GM18502 (cell line): ENCODE results near the gene CRYBG1.
"Not testable (repeated sequence)": the region's sequence is repeated elsewhere in the genome, so short reads cannot be mapped to it uniquely, and the experiment has no call there.

Experiments used
- ATAC-seq: cut with Tn5 transposase; IDR thresholded peaks from one replicate; pipeline ENCODE4 v1.9.1; 2021; ENCODE audit warnings: mild to moderate bottlenecking; ENCODE audit not compliant: unreplicated experiment, poor library complexity

CRYBG1 gene

DNA sequence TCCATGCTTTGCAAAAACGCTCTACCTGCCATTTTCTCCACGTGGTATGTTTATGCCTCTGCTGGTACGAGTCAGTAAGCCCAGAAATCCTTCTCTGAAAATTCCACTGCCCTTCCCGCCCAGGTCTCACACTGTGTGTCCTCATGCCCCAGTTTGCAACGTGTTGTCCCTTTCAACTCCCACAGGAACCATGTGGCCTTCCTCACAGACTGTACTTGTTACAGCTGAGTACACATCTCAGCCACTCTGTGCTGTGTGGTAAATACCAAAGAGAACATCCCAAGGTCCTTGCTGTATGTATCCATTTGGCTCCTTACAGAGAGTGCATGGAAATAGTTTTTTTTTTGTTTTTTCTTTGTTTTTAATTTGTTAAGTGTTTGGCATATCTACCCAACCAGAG is 211.9 kb downstream of the CRYBG1 start:
- no peak for ATAC-seq

DNA sequence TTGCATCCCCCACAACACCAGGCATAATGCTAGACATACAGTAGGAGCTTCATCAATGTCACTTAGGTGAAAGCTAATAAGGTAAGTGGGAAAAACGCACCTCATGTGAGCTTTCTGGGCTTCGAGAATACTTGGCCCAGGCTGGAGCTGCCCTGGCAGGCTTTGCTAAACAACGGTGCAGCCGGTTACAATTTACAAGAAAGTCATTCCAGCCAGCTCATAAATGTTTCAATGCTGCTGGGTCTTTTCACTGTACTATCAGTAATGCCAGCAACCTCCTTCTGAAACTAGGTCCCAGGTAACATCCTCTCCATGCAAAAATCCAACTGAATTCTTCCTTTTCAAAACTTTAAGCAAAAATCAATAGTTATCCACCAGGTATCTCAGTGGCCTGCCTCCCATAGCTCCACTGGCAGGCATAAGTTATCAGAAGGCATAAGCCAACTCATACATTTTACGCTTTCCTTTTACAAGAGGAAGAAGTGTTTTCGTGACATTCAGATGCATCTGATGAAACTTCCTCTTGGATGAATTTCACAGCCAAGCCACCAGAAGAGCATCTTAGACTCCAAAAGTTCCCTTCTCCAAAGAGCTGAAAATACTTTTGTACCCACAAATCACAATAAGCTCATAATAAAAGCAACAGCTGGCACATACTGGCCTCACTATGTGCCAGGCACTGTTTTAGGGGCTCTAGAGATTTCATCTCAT is 212.5 kb downstream of the CRYBG1 start:
- no peak for ATAC-seq

DNA sequence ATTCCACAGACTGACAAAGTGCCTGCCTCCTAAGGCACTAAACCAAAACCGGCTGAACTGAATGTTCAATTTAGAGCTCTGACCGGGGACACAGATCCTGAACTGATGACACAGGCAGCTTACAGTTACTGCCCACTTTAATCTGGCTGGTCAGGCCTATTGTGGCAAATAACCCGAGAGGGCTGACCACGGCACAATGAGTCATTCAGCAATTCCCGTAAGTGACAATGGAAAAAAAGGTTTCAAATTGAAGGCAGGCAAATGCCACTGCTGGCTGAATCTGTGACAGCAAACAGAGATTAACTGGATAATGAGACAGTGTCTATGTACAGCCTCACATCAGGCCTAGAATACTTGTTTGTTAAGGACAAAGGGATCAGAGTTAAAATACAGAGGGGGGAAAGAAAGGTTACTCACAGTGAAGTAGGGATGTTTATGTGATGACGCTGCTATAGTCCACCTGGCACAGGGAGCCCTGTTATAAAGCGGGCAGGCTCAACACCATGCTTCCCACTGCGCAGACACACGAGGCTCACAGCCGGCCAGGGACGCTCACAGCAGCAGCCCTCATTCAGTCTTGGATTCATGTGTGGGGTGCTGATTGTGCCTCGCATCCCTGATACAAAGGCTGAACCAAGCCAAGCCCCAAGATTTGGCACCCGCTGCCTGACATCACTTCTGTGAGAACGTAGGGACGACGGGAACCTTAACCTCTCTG is 214.4 kb downstream of the CRYBG1 start:
- ATAC-seq, result no peak

DNA sequence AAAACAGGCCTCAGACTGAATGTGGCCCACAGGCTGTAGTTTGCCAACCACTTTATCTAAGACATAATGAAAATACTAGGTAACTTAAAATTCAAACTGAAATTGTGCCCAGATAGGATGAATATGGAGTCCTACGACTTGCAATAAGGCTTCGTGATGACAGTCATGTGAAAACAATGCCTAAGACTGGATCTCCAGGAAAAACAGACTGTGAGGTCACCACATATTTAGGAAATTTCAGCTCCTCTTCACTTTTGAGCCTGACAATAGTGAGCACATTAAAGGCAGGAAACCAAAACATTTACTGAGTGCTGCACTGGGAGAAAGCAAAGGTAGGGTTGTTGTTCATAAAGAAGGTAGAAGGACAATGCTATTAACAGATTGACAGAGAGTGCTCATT is 218.8 kb downstream of the CRYBG1 start:
- no peak for ATAC-seq

DNA sequence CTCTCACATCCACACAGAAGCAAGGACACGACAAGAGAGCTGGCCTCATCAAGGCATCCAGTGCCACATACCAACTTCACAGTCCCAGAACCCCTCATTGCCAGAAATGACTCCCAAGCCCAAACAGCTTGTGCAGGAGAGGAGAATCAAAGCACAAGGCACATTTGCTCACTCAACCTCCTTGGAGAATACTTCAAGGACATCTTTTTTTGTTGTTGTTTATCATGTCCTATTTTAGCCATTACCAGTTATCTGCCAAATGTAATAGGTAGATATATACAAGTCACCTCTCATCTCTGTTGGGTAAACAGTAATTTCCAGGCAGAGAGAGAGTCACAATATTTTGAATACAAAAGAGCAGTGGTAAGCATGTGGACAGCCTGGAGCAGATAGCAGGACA is 221.0 kb downstream of the CRYBG1 start:
- ATAC-seq, result no peak

DNA sequence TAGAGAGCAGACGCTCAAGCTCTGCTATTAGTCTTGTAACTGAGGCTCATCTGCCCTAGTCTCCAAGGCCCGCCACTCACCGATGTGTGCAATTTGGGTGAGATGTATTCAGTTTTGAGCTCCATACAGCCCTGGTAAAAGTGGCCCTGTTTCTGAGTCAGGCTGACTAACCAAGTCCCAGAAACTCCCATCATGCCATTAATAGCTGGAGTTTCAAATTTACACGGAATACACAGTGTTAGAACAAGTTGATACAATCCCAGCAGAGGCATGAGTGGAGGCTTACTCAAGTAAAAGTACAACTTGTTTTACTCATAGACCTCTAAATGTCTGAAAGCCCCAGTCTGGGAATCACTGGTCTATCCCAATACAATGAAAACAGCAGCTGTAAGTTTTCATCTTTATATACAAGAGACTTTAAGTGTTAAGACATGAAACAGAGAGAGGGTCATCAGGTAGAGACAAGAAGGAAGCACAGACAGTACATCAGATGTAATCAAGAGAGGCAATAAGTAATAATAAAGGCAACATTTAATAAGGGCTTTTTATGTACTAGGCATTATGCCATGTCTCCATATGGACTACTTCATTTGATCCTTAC is 226.4 kb downstream of the CRYBG1 start:
- ATAC-seq, result no peak

DNA sequence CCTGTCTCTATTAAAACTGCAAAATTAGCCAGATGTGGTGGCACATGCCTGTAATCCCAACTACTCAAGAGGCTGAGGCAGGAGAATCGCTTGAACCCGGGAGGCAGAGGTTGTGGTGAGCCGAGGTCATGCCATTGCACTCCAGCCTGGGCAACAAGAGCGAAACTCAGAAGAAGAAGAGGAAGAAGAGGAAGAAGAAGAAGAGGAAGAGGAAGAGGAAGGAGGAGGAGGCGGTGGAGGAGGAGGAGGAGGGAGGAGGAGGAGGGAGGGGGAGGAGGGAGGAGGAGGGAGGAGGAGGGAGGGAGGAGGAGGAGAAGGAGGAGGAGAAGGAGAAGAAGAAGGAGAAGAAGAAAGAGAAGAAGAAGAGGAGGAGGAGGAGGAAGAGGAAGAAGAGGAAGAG is 228.4 kb downstream of the CRYBG1 start:
- not testable (repeated sequence) for ATAC-seq

DNA sequence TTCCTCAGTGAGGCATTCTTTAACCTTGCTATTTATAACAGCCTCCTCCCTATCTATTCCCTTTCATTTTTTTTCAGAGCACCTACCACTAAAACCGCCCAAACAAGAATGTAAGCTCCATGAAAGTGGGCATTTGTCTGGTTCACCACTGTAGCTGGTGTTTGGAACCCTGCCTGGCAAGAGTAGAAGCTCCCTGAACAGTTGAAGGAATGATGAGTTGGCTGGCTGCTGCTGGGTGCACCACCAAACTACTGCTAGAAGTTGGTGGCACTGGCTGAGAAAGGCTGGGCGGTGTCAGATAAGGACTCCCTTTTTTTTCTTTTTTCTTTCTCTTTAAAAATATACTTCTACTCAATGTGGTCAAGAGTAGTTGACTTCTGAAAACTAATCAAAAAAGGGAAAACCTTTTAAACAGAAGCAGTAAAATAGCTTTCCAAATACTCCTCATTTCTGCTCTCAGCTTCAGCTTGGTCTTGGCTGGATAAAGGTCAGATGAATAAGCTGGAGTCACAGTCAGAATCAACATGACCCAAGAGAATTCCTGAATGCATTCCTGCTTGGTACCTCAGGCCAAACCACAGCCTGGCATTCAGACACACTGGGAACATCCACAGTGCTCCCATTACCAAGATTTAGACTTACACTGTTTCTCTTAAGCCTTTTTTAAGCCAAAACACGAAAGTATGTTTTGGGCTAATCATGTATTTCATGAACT is 230.8 kb downstream of the CRYBG1 start:
- no peak for ATAC-seq

DNA sequence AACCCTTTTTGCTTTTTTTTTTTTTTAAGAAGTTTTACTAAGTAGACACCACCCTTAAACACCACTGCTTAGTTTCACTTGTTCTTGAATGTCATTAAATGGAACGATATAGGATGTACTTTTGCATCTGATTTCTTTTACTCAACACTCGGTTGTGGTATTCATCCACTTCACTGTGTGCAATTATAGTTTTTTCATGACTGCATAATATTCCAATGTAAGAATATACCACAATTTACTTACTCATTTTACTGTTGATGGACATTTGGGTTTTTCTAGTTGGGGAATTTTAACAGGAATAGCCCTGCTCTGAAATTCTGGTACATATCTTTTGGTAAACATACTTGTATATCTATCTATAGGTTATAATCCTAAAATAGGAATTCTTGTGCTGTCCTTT is 238.9 kb downstream of the CRYBG1 start:
- ATAC-seq, result no peak

DNA sequence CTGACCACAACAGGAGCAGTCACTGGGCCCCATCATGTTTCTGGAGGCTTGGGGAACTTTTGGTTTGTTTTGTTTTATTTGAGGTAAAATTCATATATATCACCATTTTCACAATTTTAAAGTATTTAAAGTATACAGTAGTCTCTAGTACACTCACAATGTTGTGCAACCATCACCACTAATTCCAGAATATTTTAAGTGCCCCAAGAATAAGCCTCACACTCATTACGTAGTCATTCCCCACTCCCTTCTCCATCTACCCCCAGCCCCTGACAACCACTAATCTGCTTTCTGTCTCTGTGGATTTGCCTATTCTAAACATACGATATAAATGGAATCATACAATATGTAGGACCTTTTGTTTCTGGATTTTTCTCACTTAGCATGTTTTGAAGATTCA is 239.8 kb downstream of the CRYBG1 start:
- ATAC-seq, result no peak

DNA sequence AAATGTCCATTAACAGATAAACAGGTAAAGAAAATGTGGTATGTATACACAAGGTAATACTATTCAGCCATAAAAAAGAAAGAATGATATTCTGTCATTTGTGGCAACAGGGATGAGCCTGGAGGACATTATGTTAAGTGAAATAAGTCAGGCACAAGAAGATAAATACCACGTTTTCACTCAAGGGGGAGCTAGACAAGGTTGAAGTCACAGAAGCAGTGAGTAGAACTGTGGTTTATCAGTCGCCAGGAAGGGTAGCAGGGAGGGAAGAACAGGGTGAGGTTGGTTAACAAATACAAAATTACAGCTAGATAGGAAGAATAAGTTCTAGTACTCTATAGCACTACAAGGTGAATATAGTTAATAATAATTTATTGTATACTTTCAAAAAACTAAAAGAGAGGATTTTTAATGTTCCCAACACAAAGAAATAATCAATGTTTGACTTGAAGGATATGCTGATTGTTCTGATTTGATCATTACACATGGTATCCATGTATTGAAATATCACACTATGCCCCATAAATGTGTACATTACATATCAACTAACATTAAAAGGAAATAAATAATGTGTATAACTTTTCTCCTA is 247.7 kb downstream of the CRYBG1 start:
- peak; percentile 77 for ATAC-seq

DNA sequence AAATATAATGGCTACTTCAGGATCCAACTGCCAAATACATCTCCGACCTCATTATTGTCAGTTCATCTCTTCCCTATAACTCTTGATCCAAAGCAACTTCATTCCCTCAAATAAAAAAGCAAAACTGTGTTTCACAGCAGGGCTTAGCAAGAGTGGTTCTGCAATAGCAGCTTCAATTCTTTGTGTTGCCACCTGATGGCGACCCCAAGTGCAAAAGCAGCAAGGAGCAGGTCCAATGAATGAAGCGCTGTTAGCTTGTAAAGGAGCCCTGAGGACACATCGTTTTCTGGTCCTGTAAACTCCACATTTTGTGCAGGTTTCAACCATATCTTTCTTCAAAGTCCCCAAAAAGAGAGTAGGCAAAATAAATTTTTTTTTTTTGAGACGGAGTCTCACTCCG is 249.2 kb downstream of the CRYBG1 start:
- ATAC-seq, result no peak

DNA sequence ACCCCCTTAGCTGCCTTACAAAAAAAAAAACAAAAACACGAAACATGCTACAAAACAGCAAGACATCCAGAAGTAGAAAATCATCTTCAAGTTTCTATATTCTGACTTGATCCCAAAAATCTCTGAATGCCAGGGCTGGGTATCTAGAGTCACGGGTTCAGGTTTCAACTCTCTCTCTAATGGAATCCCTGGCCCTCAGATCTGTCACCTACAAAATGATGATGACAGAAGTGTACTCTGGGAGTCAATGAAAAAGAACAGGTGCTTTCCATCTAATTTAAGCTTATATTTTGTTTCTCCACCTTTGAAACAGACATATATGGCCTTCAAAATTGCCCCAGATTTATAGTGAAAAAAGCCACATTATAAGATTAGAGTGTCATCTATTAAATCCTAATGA is 250.5 kb downstream of the CRYBG1 start:
- no peak for ATAC-seq

DNA sequence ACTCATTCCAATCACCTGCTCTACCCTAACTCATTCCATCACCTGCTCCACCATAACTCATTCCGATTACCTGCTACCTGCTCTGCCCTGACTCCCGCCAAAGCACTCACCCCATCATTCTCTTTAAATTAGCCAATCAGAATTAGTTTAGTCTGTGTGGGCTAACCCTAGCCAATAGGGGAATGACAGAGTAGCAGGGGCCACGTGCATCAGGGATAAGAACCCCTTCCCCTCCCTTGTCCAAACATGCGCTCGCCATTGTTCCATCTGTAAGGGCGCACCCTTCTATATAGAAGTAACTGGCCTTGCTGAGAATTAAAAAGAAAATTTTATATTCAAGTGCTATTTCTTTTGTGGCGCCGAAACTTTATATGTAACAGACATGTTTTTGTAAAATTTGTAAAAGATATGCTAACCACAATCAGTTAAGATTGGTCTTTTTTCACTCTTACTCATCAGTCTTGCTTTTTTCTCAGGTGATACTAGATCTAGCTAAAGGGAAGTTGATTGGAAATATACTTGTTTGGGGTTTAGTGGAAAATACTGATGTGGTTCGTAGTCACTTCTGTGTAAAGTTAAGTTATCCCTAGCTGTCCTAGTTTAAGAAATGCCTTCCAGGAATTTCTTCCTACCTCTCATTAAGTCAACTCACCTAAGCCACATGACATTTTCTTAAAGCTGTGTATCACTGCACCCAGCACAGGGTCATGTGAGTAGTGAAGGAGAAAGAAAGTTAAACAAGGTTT is 252.3 kb downstream of the CRYBG1 start:
- ATAC-seq, result no peak

DNA sequence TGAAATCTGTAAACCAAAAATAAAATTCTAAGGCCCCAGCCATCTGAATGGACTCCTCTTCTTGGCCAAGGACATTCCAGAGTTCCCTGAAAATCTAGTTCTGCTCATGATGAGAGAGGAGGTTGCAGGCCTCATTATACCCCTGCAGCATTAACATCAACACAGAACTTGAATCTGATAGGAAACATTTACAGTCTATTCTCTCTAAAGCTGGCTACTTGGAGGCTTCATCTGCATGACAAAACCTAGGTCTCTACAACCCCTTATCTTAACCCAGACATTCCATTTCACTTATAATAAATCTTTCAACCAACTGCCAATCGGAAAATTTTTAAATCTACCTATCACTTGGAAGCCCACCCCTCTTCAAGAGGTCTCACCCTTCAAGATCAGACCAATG is 253.1 kb downstream of the CRYBG1 start:
- ATAC-seq, result no peak

DNA sequence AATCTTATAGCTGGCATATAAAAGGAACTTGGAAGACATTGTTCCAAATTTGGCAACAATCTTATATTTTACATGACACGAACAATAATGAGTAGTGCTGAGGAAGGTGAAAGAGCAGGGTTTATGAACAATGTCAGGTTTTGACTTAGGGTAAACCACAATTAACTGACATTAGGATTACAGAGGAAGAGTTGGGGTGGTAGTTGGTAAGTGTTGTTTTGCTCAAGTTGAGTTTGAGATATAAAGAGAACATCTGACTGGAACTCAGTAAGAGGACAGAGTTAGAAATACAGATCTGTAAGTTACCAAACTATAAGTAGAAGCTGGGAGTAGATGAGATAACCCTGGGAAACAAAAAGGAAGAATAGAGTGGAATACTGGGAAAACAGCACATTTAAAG is 253.6 kb downstream of the CRYBG1 start:
- ATAC-seq, result no peak

DNA sequence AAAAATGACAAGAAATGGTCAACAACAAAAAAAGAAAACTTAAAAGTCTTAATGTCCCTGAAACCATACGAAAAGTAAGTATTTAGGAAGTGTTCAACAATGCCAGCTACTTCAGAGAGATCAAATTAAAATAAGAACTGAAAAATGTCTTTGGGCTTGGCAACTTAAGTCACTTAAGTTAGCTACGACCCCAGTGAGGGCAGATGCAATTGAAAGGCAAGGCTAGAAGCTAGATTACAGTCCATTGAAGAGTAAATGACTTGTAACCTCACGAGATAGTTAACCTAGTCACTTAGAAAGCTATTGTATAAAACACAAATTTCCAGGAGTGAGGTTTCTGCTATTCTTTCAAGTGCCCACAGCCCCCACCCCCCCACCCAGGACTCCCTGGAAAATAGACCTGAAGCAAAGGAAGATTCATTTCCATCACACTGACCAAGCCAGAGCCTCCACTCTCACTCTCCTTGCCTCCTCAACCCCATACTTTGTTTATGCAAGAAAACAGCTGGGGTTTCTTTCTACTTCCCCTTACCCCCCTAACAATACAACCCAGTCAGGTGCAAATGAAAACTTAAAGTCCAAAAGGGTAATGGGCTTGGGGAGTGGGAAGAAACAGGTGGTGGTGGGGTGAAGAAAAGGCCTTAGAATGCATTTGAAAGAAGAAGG is 254.2 kb downstream of the CRYBG1 start:
- ATAC-seq, result no peak

DNA sequence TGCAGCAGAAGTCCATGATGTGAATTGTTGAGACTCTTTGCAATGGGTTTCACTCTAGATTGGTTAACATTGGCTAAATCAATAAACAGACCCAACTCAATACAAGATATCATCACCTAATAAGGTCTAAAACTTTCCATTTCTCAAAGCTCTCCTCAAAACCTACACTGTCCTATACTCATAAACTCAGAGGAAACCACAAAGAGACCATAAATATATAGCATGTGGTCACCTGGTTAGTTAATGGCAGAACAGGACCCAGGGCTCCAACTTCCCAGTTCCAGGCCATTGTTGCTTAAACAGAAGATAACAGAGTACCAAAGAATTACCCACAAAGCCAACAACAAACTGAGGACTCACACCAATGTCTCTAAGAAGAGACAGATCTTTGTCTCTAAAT is 256.8 kb downstream of the CRYBG1 start:
- no peak for ATAC-seq

DNA sequence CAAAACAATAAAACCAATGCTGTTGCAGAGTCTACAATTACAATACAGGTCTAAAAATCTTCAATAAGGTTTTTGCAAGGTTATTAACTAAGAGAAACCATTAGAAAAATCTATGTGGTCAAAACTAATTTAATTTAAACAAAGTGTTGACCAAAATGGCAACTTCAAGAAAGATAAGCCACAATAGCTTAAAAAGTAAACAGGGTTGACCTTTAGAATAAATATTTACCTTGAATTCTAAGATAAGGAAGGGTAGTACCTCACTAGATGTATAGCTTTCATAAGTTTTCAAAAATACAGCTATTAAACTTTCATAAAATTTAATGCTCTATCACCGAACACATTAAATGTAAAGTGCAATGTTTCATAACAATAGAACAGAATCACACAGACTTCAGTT is 257.3 kb downstream of the CRYBG1 start:
- ATAC-seq, result no peak

DNA sequence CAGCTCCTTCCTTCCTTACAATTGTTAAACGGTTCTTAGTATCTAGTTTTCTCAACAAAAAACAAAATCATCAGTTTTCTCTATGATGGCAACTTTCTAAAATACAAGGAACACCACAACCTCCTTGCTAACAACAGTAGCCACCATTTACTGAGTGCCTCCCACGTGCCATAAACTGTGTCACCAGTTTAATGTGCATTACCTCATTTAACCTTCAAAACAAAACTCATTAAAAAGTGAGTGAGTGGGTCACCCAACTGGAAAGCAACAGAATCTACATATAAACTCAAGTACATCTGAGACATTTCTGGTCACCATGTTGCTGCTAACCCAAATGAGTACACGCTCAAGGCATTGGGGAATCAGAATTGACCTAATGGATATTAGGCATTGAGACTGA is 257.8 kb downstream of the CRYBG1 start:
- ATAC-seq, result no peak
